HG02798 (cell line): ENCODE data around the gene GNPAT.
"Not testable (repeated sequence)": the region's sequence is repeated elsewhere in the genome, so short reads cannot be mapped to it uniquely, and the experiment has no call there.

Experiments
- ATAC-seq: cut with Tn5 transposase; IDR thresholded peaks from one replicate; pipeline ENCODE4 v1.9.1; 2021; ENCODE audit warnings: mild to moderate bottlenecking; ENCODE audit not compliant: unreplicated experiment, poor library complexity

The GNPAT gene

GRCh38 chr1:231212301-231212700 is 28.7 kb upstream of the GNPAT start:
- ATAC-seq, result not testable (repeated sequence)

- ATAC-seq, result no peak
Measured at GRCh38 chr1:231213831-231214573, 27.0 kb upstream of the GNPAT start.

- peak; percentile 27 for ATAC-seq
Measured at GRCh38 chr1:231214918-231215680, 25.9 kb upstream of the GNPAT start.

GRCh38 chr1:231215681-231216385 is 25.2 kb upstream of the GNPAT start:
- ATAC-seq, result no peak

GRCh38 chr1:231216498-231216897 is 24.5 kb upstream of the GNPAT start:
- no peak for ATAC-seq

- ATAC-seq, result no peak
Measured at GRCh38 chr1:231217056-231217455, 24.0 kb upstream of the GNPAT start.

- no peak for ATAC-seq
Measured at GRCh38 chr1:231218078-231218477, 22.9 kb upstream of the GNPAT start.

GRCh38 chr1:231219422-231220401 is 21.3 kb upstream of the GNPAT start:
- ATAC-seq, result no peak

GRCh38 chr1:231220801-231221200 is 20.2 kb upstream of the GNPAT start:
- ATAC-seq, result no peak

- no peak for ATAC-seq
Measured at GRCh38 chr1:231226156-231226555, 14.9 kb upstream of the GNPAT start.

- ATAC-seq, result no peak
Measured at GRCh38 chr1:231231511-231231910, 9.5 kb upstream of the GNPAT start.

GRCh38 chr1:231232870-231233734 is 7.9 kb upstream of the GNPAT start:
- no peak for ATAC-seq

- ATAC-seq, result no peak
Measured at GRCh38 chr1:231233735-231234417, 7.1 kb upstream of the GNPAT start.

- no peak for ATAC-seq
Measured at GRCh38 chr1:231234506-231234905, 6.5 kb upstream of the GNPAT start.

- no peak for ATAC-seq
Measured at GRCh38 chr1:231235526-231236207, 5.3 kb upstream of the GNPAT start.

- ATAC-seq, result no peak
Measured at GRCh38 chr1:231236208-231236591, 4.8 kb upstream of the GNPAT start.

GRCh38 chr1:231236938-231237337 is 4.1 kb upstream of the GNPAT start:
- ATAC-seq, result no peak

GRCh38 chr1:231238298-231238697 is 2.7 kb upstream of the GNPAT start:
- ATAC-seq, result no peak
